Gastrocnemius medialis (tissue), 4 donors: ENCODE results near the gene PANK3.

Experiments used
- POLR2A ChIP-seq, 2 donors: fragments of 450-650 bp; IDR thresholded peaks; one replicate each; pipeline ENCODE4 v1.6.1; 2017; ENCODE audit warnings: antibody characterized with exemption in 2 of 2, mild to moderate bottlenecking in 2 of 2, moderate library complexity in 2 of 2
- TF ChIP-seq, protein P1 (sequence below), 5 experiments: fragments of 450-650 bp in 3 of 5; fragments of 200-600 bp in 2 of 5; sonication (generic) in 2 of 5; IDR thresholded peaks in 4 of 5; conservative IDR thresholded peaks in 1 of 5; 1 replicate in 4 of 5; 2 replicates in 1 of 5; pipeline ENCODE4 v1.5.1; 2016 to 2019; ENCODE audit warnings: antibody characterized with exemption in 5 of 5, mild to moderate bottlenecking in 3 of 5, moderate library complexity in 3 of 5

DNA sequence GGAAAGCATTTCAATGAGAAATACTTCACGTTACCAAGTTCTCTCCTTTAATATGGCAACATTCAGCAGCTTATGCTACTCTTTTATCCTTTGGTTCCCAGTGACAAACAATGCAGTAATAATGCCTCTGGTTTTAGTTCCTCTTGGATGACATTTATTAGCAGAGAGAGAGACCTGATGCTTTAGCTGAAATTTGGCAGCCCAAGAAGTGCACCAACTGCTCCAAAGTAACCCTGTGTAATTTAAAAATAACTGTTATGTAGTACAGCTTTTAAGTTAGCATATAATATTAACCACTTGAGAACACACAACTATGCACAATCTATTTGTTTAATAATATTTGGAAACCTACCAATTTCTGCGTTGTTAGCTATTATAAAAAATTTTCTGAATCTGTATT, 21.8 kb downstream of the PANK3 start:
- TF ChIP-seq, protein P1, sequence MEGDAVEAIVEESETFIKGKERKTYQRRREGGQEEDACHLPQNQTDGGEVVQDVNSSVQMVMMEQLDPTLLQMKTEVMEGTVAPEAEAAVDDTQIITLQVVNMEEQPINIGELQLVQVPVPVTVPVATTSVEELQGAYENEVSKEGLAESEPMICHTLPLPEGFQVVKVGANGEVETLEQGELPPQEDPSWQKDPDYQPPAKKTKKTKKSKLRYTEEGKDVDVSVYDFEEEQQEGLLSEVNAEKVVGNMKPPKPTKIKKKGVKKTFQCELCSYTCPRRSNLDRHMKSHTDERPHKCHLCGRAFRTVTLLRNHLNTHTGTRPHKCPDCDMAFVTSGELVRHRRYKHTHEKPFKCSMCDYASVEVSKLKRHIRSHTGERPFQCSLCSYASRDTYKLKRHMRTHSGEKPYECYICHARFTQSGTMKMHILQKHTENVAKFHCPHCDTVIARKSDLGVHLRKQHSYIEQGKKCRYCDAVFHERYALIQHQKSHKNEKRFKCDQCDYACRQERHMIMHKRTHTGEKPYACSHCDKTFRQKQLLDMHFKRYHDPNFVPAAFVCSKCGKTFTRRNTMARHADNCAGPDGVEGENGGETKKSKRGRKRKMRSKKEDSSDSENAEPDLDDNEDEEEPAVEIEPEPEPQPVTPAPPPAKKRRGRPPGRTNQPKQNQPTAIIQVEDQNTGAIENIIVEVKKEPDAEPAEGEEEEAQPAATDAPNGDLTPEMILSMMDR (IDR thresholded peaks at IDR 0.05 in 4 of 5, conservative IDR thresholded peaks at IDR 0.05 in 1 of 5): no peak
- no peak for TF ChIP-seq POLR2A (IDR thresholded peaks at IDR 0.05)
